Colonic mucosa (tissue), 4 donors: ENCODE results near the gene ARNT2. TPM values are rescaled to one million over a fixed set of nuclear protein-coding genes. Genes with fewer than 3 reads are reported as not detected.

Experiments
- DNase-seq: peaks from one replicate; pipeline ENCODE4 v3.0.0-alpha.2; 2020
- H3K27ac ChIP-seq: fragments of 200-600 bp; one replicate; pipeline ENCODE4 v1.8.0; 2021
- H3K27me3 ChIP-seq: fragments of 200-600 bp; one replicate; pipeline ENCODE4 v1.8.0; 2021
- H3K36me3 ChIP-seq: fragments of 200-600 bp; one replicate; pipeline ENCODE4 v1.8.0; 2021
- H3K4me1 ChIP-seq: fragments of 200-600 bp; one replicate; pipeline ENCODE4 v1.8.0; 2021; ENCODE audit warnings: mild to moderate bottlenecking
- H3K4me3 ChIP-seq: fragments of 200-600 bp; one replicate; pipeline ENCODE4 v1.8.0; 2021
- H3K9ac ChIP-seq, 2 donors: one replicate each; pipeline ENCODE4 v1.7.0; 2013; ENCODE audit warnings: control low read depth in 2 of 2, low read depth in 2 of 2, low read length in 2 of 2
- H3K9me3 ChIP-seq: fragments of 200-600 bp; one replicate; pipeline ENCODE4 v1.8.0; 2021
- CTCF ChIP-seq: fragments of 200-600 bp; IDR thresholded peaks from one replicate; pipeline ENCODE4 v1.8.0; 2022; ENCODE audit warnings: antibody characterized with exemption, mild to moderate bottlenecking
- intact Hi-C: fragments of 100-400 bp; cut with DNase I; formaldehyde crosslinking; loops from one replicate; pipeline ENCODE4 v1.14.1; 2022
- total RNA-seq, 2 donors: library from RNA; stranded (reverse); fragmentation: NEBNext Ultra II Directional in 1 of 2; extraction: Animal tissue kit (Norgen Biotek cat#: 25700) in 1 of 2; gene quantifications; one replicate each; pipeline ENCODE4 v1.2.1, GENCODE V29; 2021
- donor health status: healthy.
- donor health status: DM: no; HTN: no; CAD: no.
- donor health status: DM: no; HTN: no; CAD: no.

Gene ARNT2
- total RNA-seq, 2 donors from 2014 or later = 1.6 to 2.7 TPM

DNA sequence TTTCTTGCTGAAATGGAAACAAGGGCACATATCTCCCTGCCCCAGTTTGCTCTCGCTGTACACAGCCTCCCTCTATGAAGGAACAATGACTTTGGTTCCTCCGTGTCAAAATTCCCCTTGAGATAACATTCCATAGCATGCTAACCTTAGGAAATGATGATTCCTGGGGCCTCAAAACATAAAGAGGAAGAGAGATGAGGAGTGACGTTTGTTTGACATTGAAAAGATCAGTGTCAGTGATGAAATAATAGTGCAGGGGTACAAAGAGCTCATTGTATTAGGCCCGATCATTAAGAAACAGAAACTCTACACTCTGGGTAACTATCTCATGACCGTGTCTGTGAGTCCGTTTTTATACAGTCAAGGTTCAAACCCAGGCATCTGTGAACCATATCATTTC, 55.2 kb downstream of the ARNT2 start:
- intact Hi-C loops = loop anchor here (5.0 kb wide), 2 partner anchors 108 to 648 kb away; no protein-coding TSS in a partner anchor
- no peak for DNase-seq
- H3K4me1 ChIP-seq = no peaks in the 10 kb centered on the region
- no peak overlapping the region for H3K4me3 ChIP-seq
- no peak for TF ChIP-seq CTCF
- no peaks in the 10 kb centered on the region for H3K27me3 ChIP-seq
- H3K36me3 ChIP-seq = no peaks in the 10 kb centered on the region
- no peaks in the 10 kb centered on the region for H3K9me3 ChIP-seq
- H3K9ac ChIP-seq = no peak overlapping the region
- H3K27ac ChIP-seq = no peak overlapping the region

DNA sequence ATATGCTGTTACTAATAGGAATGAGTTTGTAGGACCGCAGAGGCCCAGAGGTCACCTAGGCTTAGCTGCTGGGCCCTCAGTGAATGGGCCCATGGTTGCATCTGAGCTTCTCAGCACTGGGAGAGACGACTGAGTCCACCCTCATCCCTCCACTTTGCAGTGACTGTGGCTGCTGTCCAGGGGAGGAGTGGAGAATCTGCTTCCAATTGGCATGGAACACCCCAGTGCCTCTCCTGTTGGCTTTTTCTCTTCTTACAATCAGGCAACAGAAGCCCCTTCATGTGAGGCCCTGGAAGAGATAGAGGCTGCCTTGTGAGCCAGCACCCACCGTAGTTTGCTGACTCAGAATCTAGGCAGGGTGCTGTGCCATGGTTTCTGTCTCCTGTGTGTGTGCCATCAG, 55.6 kb downstream of the ARNT2 start:
- Histone ChIP-seq H3K4me3 (no peak overlapping the region), H3K9ac (no peak overlapping the region), H3K36me3 (no peaks in the 10 kb centered on the region), H3K27ac (no peak overlapping the region), H3K27me3 (no peaks in the 10 kb centered on the region), H3K4me1 (no peaks in the 10 kb centered on the region), H3K9me3 (no peaks in the 10 kb centered on the region)
- intact Hi-C loops = loop anchor here (5.0 kb wide), 2 partner anchors 107 to 647 kb away; no protein-coding TSS in a partner anchor
- DNase-seq = no peak
- TF ChIP-seq CTCF = no peak

DNA sequence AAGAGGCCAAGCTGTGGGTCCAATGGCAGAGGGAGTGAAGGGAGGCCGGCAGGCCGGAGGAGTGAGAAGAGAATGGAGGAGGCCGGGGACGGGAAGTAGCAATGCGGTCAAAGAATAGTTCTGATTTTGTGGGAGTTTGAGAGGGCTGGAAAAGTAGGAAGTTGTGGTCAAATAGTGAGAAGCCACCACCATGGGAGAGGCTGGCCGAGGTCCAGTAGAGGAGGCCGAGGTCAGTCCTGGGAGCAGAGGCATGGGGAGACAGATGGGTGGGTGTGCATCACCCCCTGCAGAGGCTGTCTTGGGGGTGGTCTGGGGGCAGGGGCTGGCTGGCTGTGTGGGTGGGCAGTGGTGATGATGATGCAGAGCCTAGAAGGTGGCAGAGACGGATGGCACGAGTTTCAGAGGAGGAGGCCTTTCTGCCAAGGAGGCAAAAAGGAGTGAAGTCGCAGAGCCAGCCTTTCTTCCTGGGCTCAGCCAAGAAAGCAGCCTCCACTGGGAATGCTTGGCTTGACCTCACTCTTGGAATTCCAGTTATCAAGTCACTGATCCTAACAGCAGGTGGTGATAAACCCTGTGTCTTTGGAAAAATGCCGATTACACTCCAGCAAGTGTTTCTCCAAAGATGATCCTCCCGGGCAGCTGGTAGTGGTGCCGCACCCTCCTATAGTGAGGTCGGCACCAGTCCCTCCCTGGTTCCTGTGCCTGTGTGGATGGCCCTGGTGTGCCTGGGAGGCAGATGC, 57.3 kb downstream of the ARNT2 start:
- no peak for DNase-seq
- intact Hi-C loops = no loop called here

DNA sequence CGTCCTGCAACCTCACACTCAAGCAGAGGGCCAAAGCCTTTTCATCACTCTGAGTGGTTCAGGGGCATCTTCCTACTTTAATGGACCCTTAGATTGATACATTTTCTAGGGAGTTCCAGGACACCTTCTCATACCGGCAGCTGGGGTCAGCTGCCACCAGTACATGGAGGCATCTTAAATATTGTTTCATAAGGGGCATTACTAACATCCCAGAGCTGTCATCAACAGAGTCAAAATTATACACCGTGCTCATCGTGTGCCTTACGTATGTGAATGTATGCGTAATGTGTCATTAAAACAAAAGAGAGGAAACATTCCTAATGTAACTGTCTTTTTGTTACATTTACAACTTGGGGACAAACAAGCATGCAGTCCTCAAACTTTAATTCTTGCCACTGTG, 57.9 kb downstream of the ARNT2 start:
- no peaks in the 10 kb centered on the region for H3K27me3 ChIP-seq
- DNase-seq = no peak
- no peaks in the 10 kb centered on the region for H3K36me3 ChIP-seq
- no peak for TF ChIP-seq CTCF
- intact Hi-C loops = no loop called here
- no peaks in the 10 kb centered on the region for H3K4me1 ChIP-seq
- no peak overlapping the region for H3K4me3 ChIP-seq
- no peaks in the 10 kb centered on the region for H3K9me3 ChIP-seq
- H3K27ac ChIP-seq = no peak overlapping the region
- H3K9ac ChIP-seq = no peak overlapping the region

More for the DNA sequence above, 57.3 kb downstream of the ARNT2 start:
- no peak overlapping the region for H3K4me3 ChIP-seq
- no peak for TF ChIP-seq CTCF
- H3K4me1 ChIP-seq = no peaks in the 10 kb centered on the region
- no peak overlapping the region for H3K27ac ChIP-seq
- no peak overlapping the region for H3K9ac ChIP-seq
- no peaks in the 10 kb centered on the region for H3K27me3 ChIP-seq
- no peaks in the 10 kb centered on the region for H3K36me3 ChIP-seq
- H3K9me3 ChIP-seq = no peaks in the 10 kb centered on the region

- no peaks in the 10 kb centered on the region for H3K4me1 ChIP-seq
- no peaks in the 10 kb centered on the region for H3K27me3 ChIP-seq
- TF ChIP-seq CTCF = no peak
- no peak overlapping the region for H3K27ac ChIP-seq
- intact Hi-C loops = no loop called here
- DNase-seq = no peak
- H3K9me3 ChIP-seq = no peaks in the 10 kb centered on the region
- no peak overlapping the region for H3K9ac ChIP-seq
- H3K4me3 ChIP-seq = no peak overlapping the region
- H3K36me3 ChIP-seq = no peaks in the 10 kb centered on the region
Measured at GRCh38 chr15:80462836-80463512, 58.8 kb downstream of the ARNT2 start.
